CD14-positive monocyte (primary cell): Measurements from ENCODE around the gene LRIG1. TPM values are rescaled to one million over a fixed set of nuclear protein-coding genes. Genes with fewer than 3 reads are reported as not detected.

Experiments used
- DNase-seq, 3 donors: peaks; one replicate each; pipeline ENCODE4 v3.0.0-alpha.2; 2011 to 2022
- H2AFZ ChIP-seq: 2 replicates; pipeline ENCODE4 v1.6.0; 2012; ENCODE audit warnings: mild to moderate bottlenecking, low read depth, low read length, inconsistent platforms; ENCODE audit not compliant: insufficient read depth, poor library complexity, severe bottlenecking
- H3K27ac ChIP-seq, 2 donors: 1 replicate in 1 of 2; 2 replicates in 1 of 2; pipeline ENCODE4 v1.5.1; 2012 to 2013; ENCODE audit warnings: low read length in 2 of 2, control low read depth in 1 of 2, inconsistent platforms in 1 of 2, low read depth in 1 of 2, mild to moderate bottlenecking in 1 of 2
- H3K27me3 ChIP-seq, 2 donors: one replicate each; pipeline versions ENCODE4 v1.6.0 to v1.6.1; 2011 to 2013; ENCODE audit warnings: low read length in 2 of 2; ENCODE audit not compliant: control insufficient read depth in 2 of 2, insufficient read depth in 2 of 2
- H3K36me3 ChIP-seq, 2 donors: replicated peaks in 1 of 2; 1 replicate in 1 of 2; 2 replicates in 1 of 2; pipeline versions ENCODE4 v1.5.1 to v1.6.1; 2012 to 2013; ENCODE audit warnings: low read length in 2 of 2, control low read depth in 1 of 2, inconsistent platforms in 1 of 2, mild to moderate bottlenecking in 1 of 2; ENCODE audit not compliant: insufficient read depth in 2 of 2, control insufficient read depth in 1 of 2
- H3K4me1 ChIP-seq, 2 donors: 1 replicate in 1 of 2; 2 replicates in 1 of 2; pipeline versions ENCODE4 v1.5.1 to v1.6.1; 2012 to 2013; ENCODE audit warnings: low read length in 2 of 2, control low read depth in 1 of 2, inconsistent platforms in 1 of 2, mild to moderate bottlenecking in 1 of 2, moderate library complexity in 1 of 2; ENCODE audit not compliant: insufficient read depth in 2 of 2, control insufficient read depth in 1 of 2
- H3K4me2 ChIP-seq: replicated peaks from 2 replicates; pipeline ENCODE3; 2012; ENCODE audit warnings: low read length, moderate library complexity, mild to moderate bottlenecking; ENCODE audit not compliant: poor library complexity, severe bottlenecking; ENCODE audit errors: extremely low read depth
- H3K4me3 ChIP-seq, 3 experiments: fragments of 200-600 bp in 1 of 3; sonication (generic) in 1 of 3; replicated peaks in 1 of 3; 1 replicate in 2 of 3; 2 replicates in 1 of 3; pipeline ENCODE4 v1.5.1; 2011 to 2013; ENCODE audit warnings: low read length in 3 of 3, mild to moderate bottlenecking in 3 of 3, control low read depth in 2 of 3, low read depth in 2 of 3, inconsistent platforms in 1 of 3, moderate library complexity in 1 of 3
- H3K79me2 ChIP-seq: 2 replicates; pipeline ENCODE4 v1.6.0; 2012; ENCODE audit warnings: mild to moderate bottlenecking, control low read depth, inconsistent platforms, low read length, moderate library complexity; ENCODE audit not compliant: insufficient read depth
- H3K9ac ChIP-seq: 2 replicates; pipeline ENCODE4 v1.6.0; 2017; ENCODE audit warnings: low read length, mild to moderate bottlenecking; ENCODE audit not compliant: insufficient read depth, poor library complexity, severe bottlenecking
- H3K9me3 ChIP-seq, 2 donors: replicated peaks in 1 of 2; 1 replicate in 1 of 2; 2 replicates in 1 of 2; pipeline versions ENCODE4 v1.5.1 to v1.6.1; 2012 to 2013; ENCODE audit warnings: low read length in 2 of 2, control low read depth in 1 of 2; ENCODE audit not compliant: control insufficient read depth in 1 of 2, insufficient read depth in 1 of 2
- H4K20me1 ChIP-seq: 2 replicates; pipeline ENCODE4 v1.6.0; 2012; ENCODE audit warnings: mild to moderate bottlenecking, low read length, control low read depth, moderate library complexity; ENCODE audit not compliant: insufficient read depth
- H3K27ac Mint-ChIP-seq, 7 donors: one replicate each; pipeline ENCODE4 v1.8.0; 2020; ENCODE audit warnings: mild to moderate bottlenecking in 7 of 7, mixed read lengths in 7 of 7, moderate library complexity in 6 of 7, inconsistent platforms in 2 of 7
- H3K27me3 Mint-ChIP-seq, 3 donors: one replicate each; pipeline ENCODE4 v1.8.0; 2021 to 2022; ENCODE audit warnings: low read depth in 3 of 3, mild to moderate bottlenecking in 3 of 3, mixed read lengths in 3 of 3, moderate library complexity in 3 of 3, inconsistent platforms in 1 of 3
- H3K36me3 Mint-ChIP-seq, 2 donors: one replicate each; pipeline ENCODE4 v1.8.0; 2020; ENCODE audit warnings: mixed read lengths in 2 of 2, inconsistent platforms in 1 of 2, mild to moderate bottlenecking in 1 of 2
- H3K4me1 Mint-ChIP-seq: one replicate; pipeline ENCODE4 v1.8.0; 2020; ENCODE audit warnings: mild to moderate bottlenecking, mixed read lengths
- H3K4me3 Mint-ChIP-seq, 2 donors: one replicate each; pipeline ENCODE4 v1.8.0; 2020; ENCODE audit warnings: mild to moderate bottlenecking in 2 of 2, mixed read lengths in 2 of 2, moderate library complexity in 1 of 2
- H3K9me3 Mint-ChIP-seq, 7 donors: one replicate each; pipeline ENCODE4 v1.8.0; 2020 to 2022; ENCODE audit warnings: mixed read lengths in 7 of 7, mild to moderate bottlenecking in 6 of 7, moderate library complexity in 6 of 7, inconsistent platforms in 2 of 7
- CTCF ChIP-seq: fragments of 200-600 bp; IDR thresholded peaks from one replicate; pipeline ENCODE4 v1.8.0; 2022; ENCODE audit warnings: antibody characterized with exemption, mild to moderate bottlenecking
- WGBS: methylation state at CpG from one replicate; pipeline ENCODE4 v1.1.5; 2013; ENCODE audit warnings: missing lambda C conversion rate; ENCODE audit not compliant: insufficient coverage; 5-methylcytosine and 5-hydroxymethylcytosine counted together
- intact Hi-C, 2 donors: fragments of 100-400 bp; cut with micrococcal nuclease; formaldehyde crosslinking; loops; one replicate each; pipeline versions ENCODE4 v1.15.0 to v1.15.1; 2023
- polyA plus RNA-seq, 3 donors: library from polyadenylated mRNA; depleted of rRNA in 1 of 3; unstranded in 2 of 3; stranded (reverse) in 1 of 3; fragments of 300-500 nt in 2 of 3; fragments of >200 nt in 1 of 3; fragmentation: Illumina TruSeq in 2 of 3; gene quantifications; 1 replicate in 2 of 3; 2 replicates in 1 of 3; pipeline ENCODE4 v1.2.3, GENCODE V29; 2012 to 2021

The LRIG1 gene
- polyA plus RNA-seq, 3 donors: 0.82 to 1.9 (median 1.0) TPM

- Histone ChIP-seq H3K9ac (no peak overlapping the region), H3K4me3 (no peak overlapping the region), H4K20me1 (no peaks in the 10 kb centered on the region), H3K9me3 (no peaks in the 10 kb centered on the region), H3K4me1 (no peaks in the 10 kb centered on the region), H3K27me3 (no peaks in the 10 kb centered on the region), H3K36me3 (no peaks in the 10 kb centered on the region), H3K79me2 (no peaks in the 10 kb centered on the region), H3K27ac (no peak overlapping the region), H3K4me2 (no peak overlapping the region), H2AFZ (no peak overlapping the region)
- no peak for DNase-seq
- TF ChIP-seq CTCF: no peak
- H3K4me3 Mint-ChIP-seq: no peak overlapping the region
- peaks cover 0 to 2% (median 1%) of the 10 kb centered on the region in 3 donors for H3K27me3 Mint-ChIP-seq
- H3K4me1 Mint-ChIP-seq: no peaks in the 10 kb centered on the region
- H3K36me3 Mint-ChIP-seq: peaks cover 8 to 12% of the 10 kb centered on the region in 2 donors
- intact Hi-C loops: loop anchor here (5.0 kb wide), 2 partner anchors 97 to 412 kb away; partner anchors contain the start of gene LRIG1 (in 1 of the 2)
- 87% methylated on average over 11 of the region's 11 CpGs for WGBS
- no peak overlapping the region for H3K27ac Mint-ChIP-seq
- peaks cover 0 to 2% (median 0%) of the 10 kb centered on the region in 7 donors for H3K9me3 Mint-ChIP-seq
Observed at GRCh38 chr3:66405701-66406091, 95.1 kb downstream of the LRIG1 start.

GRCh38 chr3:66404903-66405700, 95.7 kb downstream of the LRIG1 start:
- H3K27ac Mint-ChIP-seq: no peak overlapping the region
- intact Hi-C loops: loop anchor here (5.0 kb wide), 2 partner anchors 97 to 412 kb away; partner anchors contain the start of gene LRIG1 (in 1 of the 2)

More at GRCh38 chr3:66404903-66405700, 95.7 kb downstream of the LRIG1 start:
- 97% methylated on average over 30 of the region's 32 CpGs for WGBS
- H3K9me3 Mint-ChIP-seq: peaks cover 0 to 2% (median 0%) of the 10 kb centered on the region in 7 donors
- Histone ChIP-seq H3K27ac (no peak overlapping the region), H3K4me2 (no peak overlapping the region), H3K4me3 (no peak overlapping the region), H3K9ac (no peak overlapping the region), H3K36me3 (no peaks in the 10 kb centered on the region), H3K4me1 (no peaks in the 10 kb centered on the region), H3K79me2 (no peaks in the 10 kb centered on the region), H3K27me3 (no peaks in the 10 kb centered on the region), H3K9me3 (no peaks in the 10 kb centered on the region), H4K20me1 (no peaks in the 10 kb centered on the region), H2AFZ (no peak overlapping the region)
- H3K27me3 Mint-ChIP-seq: peaks cover 0 to 2% (median 1%) of the 10 kb centered on the region in 3 donors
- H3K36me3 Mint-ChIP-seq: peaks cover 7 to 8% of the 10 kb centered on the region in 2 donors
- H3K4me1 Mint-ChIP-seq: no peaks in the 10 kb centered on the region
- no peak for TF ChIP-seq CTCF
- H3K4me3 Mint-ChIP-seq: no peak overlapping the region
- no peak for DNase-seq
